ENCODE results near the gene SLC39A11. TPM values are rescaled to one million over a fixed set of nuclear protein-coding genes. Genes with fewer than 3 reads are reported as not detected.

The SLC39A11 gene
- total RNA-seq, 1 experiment from 2014 or later, result 56.1 TPM

DNA sequence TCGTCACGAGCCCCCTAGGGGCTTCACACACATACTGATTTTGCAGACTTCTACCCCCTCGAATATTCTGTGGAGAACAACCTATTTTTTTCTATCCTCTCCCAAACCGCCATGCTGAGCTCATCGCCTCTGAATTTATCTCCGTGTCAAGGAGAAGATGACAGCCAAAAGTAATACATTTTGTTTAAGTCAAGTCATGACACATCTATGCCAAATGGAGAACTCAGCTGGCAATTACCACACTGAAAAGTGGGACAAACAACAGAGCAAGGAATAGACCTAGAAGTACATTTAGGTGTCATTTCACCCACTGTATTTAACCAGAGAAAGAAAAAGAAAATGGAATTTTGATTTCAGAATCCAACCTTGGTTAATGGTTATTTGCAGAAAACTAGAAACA is 260.2 kb downstream of the SLC39A11 start:
- CTCF ChIA-PET, result no interaction called here
- no TSS peak for BruUV-seq (replicated peaks)
- Histone ChIP-seq H3K27ac (ENCODE audit: low read length) (no peak overlapping the region), H3K9me3 (ENCODE audit: control insufficient read depth, insufficient read depth, low read depth, low read length) (no peaks in the 10 kb centered on the region), H3K36me3 (ENCODE audit: control insufficient read depth, insufficient read depth, low read length) (no peaks in the 10 kb centered on the region), H3K27me3 (ENCODE audit: control insufficient read depth, insufficient read depth, low read length) (no peaks in the 10 kb centered on the region), H3K4me1 (ENCODE audit: control insufficient read depth, insufficient read depth, low read length) (no peaks in the 10 kb centered on the region), H3K4me3 (ENCODE audit: low read depth in 2 of 2, low read length in 2 of 2) (no peak overlapping the region)
- ATAC-seq (no peak), DNase-seq (ENCODE audit: low read depth, low spot score) (no peak)
- POLR2A ChIA-PET, result no interaction called here
- TF ChIP-seq, protein P1, sequence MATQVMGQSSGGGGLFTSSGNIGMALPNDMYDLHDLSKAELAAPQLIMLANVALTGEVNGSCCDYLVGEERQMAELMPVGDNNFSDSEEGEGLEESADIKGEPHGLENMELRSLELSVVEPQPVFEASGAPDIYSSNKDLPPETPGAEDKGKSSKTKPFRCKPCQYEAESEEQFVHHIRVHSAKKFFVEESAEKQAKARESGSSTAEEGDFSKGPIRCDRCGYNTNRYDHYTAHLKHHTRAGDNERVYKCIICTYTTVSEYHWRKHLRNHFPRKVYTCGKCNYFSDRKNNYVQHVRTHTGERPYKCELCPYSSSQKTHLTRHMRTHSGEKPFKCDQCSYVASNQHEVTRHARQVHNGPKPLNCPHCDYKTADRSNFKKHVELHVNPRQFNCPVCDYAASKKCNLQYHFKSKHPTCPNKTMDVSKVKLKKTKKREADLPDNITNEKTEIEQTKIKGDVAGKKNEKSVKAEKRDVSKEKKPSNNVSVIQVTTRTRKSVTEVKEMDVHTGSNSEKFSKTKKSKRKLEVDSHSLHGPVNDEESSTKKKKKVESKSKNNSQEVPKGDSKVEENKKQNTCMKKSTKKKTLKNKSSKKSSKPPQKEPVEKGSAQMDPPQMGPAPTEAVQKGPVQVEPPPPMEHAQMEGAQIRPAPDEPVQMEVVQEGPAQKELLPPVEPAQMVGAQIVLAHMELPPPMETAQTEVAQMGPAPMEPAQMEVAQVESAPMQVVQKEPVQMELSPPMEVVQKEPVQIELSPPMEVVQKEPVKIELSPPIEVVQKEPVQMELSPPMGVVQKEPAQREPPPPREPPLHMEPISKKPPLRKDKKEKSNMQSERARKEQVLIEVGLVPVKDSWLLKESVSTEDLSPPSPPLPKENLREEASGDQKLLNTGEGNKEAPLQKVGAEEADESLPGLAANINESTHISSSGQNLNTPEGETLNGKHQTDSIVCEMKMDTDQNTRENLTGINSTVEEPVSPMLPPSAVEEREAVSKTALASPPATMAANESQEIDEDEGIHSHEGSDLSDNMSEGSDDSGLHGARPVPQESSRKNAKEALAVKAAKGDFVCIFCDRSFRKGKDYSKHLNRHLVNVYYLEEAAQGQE (IDR thresholded peaks at IDR 0.05; ENCODE audit: insufficient read depth in 1 of 2, low read depth in 2 of 2, low read length in 1 of 2), result no peak
- TF ChIP-seq SIN3A (IDR thresholded peaks at IDR 0.05; ENCODE audit: borderline replicate concordance, insufficient read depth, low read depth, low read length) (no peak), POLR2AphosphoS5 (IDR thresholded peaks at IDR 0.05; ENCODE audit: low read depth, low read length) (no peak), TCF7L2 (IDR thresholded peaks at IDR 0.05; ENCODE audit: low read depth, low read length) (no peak), CTCF (IDR thresholded peaks at IDR 0.05) (no peak)
- intact Hi-C loops (cut with micrococcal nuclease; ENCODE audit: unreplicated experiment), result no loop called here
- in situ Hi-C loops (cut with HindIII; ENCODE audit: low pct_unique_long_range_greater_than_20kb, low sequenced_read_pairs), result no loop called here

GRCh38 chr17:72829883-72830282 is 262.6 kb downstream of the SLC39A11 start:
- in situ Hi-C loops (cut with HindIII; ENCODE audit: low pct_unique_long_range_greater_than_20kb, low sequenced_read_pairs) (no loop called here), intact Hi-C loops (cut with micrococcal nuclease; ENCODE audit: unreplicated experiment) (no loop called here)
- Histone ChIP-seq H3K36me3 (ENCODE audit: control insufficient read depth, insufficient read depth, low read length) (no peaks in the 10 kb centered on the region), H3K9me3 (ENCODE audit: control insufficient read depth, insufficient read depth, low read depth, low read length) (peaks cover 10% of the 10 kb centered on the region; the same call in 1 of the 2 replicates), H3K27me3 (ENCODE audit: control insufficient read depth, insufficient read depth, low read length) (no peaks in the 10 kb centered on the region), H3K27ac (ENCODE audit: low read length) (no peak overlapping the region), H3K4me3 (ENCODE audit: low read depth in 2 of 2, low read length in 2 of 2) (no peak overlapping the region), H3K4me1 (ENCODE audit: control insufficient read depth, insufficient read depth, low read length) (no peaks in the 10 kb centered on the region)
- no peak for ATAC-seq
- no peak for DNase-seq (ENCODE audit: low read depth, low spot score)
- ChIA-PET POLR2A (no interaction called here), CTCF (interaction anchor here (0.6 kb wide), 1 partner anchor 258 kb away, joined by 4 read pairs; no protein-coding TSS in a partner anchor)
- no TSS peak for BruUV-seq (replicated peaks)
- no peak for TF ChIP-seq POLR2AphosphoS5 (IDR thresholded peaks at IDR 0.05; ENCODE audit: low read depth, low read length)
- no peak for TF ChIP-seq TCF7L2 (IDR thresholded peaks at IDR 0.05; ENCODE audit: low read depth, low read length)
- no peak for TF ChIP-seq SIN3A (IDR thresholded peaks at IDR 0.05; ENCODE audit: borderline replicate concordance, insufficient read depth, low read depth, low read length)
- no peak for TF ChIP-seq CTCF (IDR thresholded peaks at IDR 0.05)
- TF ChIP-seq, protein P1 (IDR thresholded peaks at IDR 0.05; ENCODE audit: insufficient read depth in 1 of 2, low read depth in 2 of 2, low read length in 1 of 2), result no peak

All from Panc1 (cell line).